AG08395 (cell line): ENCODE results near the gene SESN2.
"Not testable (repeated sequence)": the region's sequence is repeated elsewhere in the genome, so short reads cannot be mapped to it uniquely, and the experiment has no call there.

Experiments
- DNase-seq: peaks from one replicate; pipeline ENCODE4 v3.0.0; 2012; ENCODE audit warnings: mixed read lengths, low spot score

The SESN2 gene

DNA sequence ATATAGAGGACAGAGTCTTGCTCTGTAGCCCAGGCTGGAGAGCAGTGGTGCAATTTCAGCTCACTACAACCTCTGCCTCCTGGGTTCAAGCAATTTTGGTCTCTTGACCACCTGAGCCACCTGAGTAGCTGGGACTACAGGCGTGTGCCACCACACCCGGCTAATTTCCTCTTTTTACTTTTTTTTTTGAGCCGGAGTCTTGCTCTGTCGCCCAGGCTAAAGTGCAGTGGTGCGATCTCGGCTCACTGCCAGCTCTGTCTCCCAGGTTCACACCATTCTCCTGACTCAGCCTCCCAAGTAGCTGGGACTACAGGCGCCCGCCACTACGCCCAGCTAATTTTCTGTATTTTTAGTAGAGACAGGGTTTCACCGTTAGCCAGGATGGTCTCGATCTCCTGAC, 68.1 kb downstream of the SESN2 start:
- DNase-seq: not testable (repeated sequence)

DNA sequence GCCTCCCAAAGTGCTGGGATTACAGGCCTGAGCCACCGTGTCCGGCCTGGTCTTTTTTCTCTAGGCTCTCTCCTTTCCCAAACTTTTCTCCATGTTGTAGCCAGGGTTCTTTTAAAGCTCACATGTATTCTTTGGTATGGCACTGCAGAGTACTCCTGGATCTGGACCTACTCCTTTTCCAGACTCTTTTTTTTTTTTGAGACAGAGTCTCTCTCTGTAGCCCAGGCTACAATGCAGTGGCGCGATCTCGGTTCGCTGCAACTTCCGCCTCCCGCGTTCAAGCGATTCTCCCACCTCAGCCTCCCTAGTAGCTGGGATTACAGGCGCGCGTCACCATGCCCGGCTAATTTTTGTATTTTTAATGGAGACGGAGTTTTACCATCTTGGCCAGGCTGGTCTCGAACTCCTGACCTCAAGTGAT, 68.9 kb downstream of the SESN2 start:
- DNase-seq: no peak

DNA sequence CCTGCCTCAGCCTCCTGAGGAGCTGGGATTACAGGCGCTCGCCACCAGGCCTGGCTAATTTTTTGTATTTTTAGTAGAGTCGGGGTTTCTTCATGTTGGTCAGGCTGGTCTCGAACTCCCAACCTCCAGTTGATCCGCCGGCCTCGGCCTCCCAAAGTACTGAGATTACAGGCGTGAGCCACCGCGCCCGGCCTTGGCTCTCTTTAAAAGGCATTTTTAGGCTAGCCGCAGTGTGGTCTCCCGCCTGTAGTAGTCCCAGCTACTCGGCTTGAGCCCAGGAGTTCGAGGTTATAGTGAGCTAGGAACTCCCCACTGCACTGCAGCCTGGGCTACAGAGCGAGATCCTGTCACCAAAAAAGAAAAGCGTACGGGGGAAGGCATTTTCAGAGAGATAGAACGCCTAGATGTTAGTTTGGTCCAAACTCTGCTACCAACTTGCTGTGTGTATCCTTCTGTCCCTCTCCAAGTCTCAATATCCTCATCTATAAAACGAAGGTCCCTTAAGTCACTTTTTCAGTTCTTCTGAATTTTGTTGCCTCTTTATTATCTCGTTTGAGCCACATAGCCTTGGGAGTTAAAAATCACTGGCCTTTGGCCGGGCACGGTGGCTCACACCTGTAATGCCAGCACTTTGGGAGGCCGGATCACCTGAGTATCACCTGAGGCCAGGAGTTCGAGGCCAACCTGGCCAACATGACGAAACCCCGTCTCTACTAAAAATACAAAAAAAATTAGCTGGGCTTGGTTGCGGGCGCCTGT, 70.3 kb downstream of the SESN2 start:
- DNase-seq: no peak
